Measurements from ENCODE around the gene PIP5K1C.
A peak's percentile ranks its signal among the peaks of the same experiment; 100 is the strongest.

Gene PIP5K1C

DNA sequence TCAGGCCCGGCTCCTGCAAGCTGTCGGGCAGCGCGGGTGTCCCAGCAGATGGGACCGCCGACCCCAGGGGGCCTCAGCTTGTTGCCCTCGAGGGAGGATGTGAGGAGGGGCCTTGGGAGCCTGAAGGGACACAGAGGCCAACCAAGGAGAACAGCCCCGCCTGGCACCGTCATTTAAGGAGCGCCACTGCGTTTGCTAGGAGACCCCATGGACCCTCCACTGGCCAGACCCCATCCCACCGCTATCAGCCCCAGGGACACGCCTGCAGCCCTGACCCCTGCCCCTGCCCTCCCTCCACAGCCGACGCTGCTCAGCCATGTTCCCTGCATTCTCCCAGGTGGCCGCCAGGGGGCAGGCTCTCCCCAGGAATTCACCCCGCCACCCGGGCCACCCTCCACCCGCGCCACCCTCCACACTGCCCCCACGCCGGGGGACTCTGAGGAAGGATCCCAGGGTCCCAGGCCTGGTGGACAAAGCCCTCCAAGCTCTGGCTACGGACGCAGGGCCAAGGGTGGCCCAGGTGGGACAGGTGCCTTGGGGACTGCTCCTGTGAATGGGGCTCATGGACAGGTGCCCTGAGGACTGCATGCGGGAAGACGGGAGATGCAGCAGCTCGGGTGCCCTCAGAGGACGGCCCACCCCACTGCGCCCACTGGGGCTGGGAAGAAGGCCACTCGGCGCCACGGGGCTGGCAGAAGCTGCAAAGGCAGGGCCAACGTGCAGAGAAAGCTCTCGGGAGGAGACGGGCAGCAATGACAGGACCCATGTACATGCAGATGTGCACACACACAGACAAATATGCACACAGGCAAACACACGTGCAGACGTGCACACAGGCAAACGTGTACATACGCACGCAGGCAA, 34.4 kb downstream of the PIP5K1C start:
- H3K27ac ChIP-seq: no peak overlapping the region
- TF ChIP-seq CTCF (IDR thresholded peaks at IDR 0.05; ENCODE audit: low read depth, low read length, missing control alignments): peak; percentile 88
- peaks cover 16% of the 10 kb centered on the region for H3K36me3 ChIP-seq (replicated peaks)
- DNase-seq: no peak
- H3K4me3 ChIP-seq (ENCODE audit: low read depth, low read length): no peak overlapping the region
- in situ Hi-C loops (cut with HindIII; ENCODE audit: low pct_ligation_motif_present, low sequenced_read_pairs): no loop called here
- H3K27me3 ChIP-seq (replicated peaks): no peaks in the 10 kb centered on the region

GRCh38 chr19:3664879-3665642, 35.2 kb downstream of the PIP5K1C start:
- Histone ChIP-seq H3K36me3 (replicated peaks) (peaks cover 23% of the 10 kb centered on the region), H3K27ac (no peak overlapping the region), H3K4me3 (ENCODE audit: low read depth, low read length) (no peak overlapping the region), H3K27me3 (replicated peaks) (no peaks in the 10 kb centered on the region)
- no peak for DNase-seq
- TF ChIP-seq CTCF (IDR thresholded peaks at IDR 0.05; ENCODE audit: low read depth, low read length, missing control alignments): no peak
- in situ Hi-C loops (cut with HindIII; ENCODE audit: low pct_ligation_motif_present, low sequenced_read_pairs): no loop called here

- no peak for DNase-seq
- no peak overlapping the region for H3K27ac ChIP-seq
- no peak overlapping the region for H3K4me3 ChIP-seq (ENCODE audit: low read depth, low read length)
- in situ Hi-C loops (cut with HindIII; ENCODE audit: low pct_ligation_motif_present, low sequenced_read_pairs): no loop called here
- H3K27me3 ChIP-seq (replicated peaks): no peaks in the 10 kb centered on the region
- TF ChIP-seq CTCF (IDR thresholded peaks at IDR 0.05; ENCODE audit: low read depth, low read length, missing control alignments): no peak
- peaks cover 28% of the 10 kb centered on the region for H3K36me3 ChIP-seq (replicated peaks)
Observed at GRCh38 chr19:3663838-3664237, 36.4 kb downstream of the PIP5K1C start.

DNA sequence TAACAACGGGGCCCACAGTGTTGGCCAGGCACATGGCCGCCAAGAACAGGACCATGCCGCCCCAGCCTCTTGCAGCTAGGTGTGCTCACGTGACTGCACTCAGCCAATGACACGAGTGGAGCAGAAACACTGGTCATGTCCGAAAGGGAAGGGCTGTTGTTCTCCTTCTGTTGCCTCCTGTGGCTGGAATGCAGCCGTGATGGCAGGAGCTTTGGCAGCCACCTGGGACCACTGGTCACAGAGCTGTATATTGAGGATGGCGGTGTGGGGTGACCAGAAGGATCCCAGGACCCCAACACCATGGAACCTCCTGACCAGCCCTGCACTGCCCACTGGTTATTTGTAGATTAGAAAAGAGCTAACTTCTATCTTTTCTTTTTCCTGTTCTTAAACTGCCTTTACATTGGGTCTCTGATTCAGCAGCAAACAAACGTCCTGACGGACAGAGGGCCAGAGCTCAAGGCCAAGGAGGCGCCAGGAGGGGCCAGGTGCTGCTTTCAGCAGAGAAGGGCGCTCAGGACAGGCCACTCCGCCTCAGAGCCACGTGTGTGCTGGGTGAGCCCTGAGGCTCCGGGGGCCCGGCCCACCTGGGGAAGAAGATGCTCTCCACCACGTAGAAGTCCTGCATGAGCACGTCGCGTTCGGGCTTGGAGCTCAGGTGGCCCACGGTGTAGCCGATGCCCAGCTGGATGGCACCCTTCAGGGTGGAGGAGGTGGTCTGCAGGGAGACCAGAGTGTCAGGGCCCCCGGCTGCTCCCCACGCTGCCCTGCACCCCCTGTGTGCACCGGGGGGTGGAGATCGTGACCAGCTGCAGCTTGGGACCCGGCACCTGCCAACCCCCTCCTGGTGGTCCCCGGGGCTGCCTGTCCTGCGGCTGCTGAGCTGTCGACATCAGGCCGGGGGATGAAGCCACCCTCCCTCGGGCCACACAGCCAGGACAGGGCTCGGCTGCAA, 38.7 kb downstream of the PIP5K1C start:
- peaks cover 40% of the 10 kb centered on the region for H3K36me3 ChIP-seq (replicated peaks)
- no peak for TF ChIP-seq CTCF (IDR thresholded peaks at IDR 0.05; ENCODE audit: low read depth, low read length, missing control alignments)
- in situ Hi-C loops (cut with HindIII; ENCODE audit: low pct_ligation_motif_present, low sequenced_read_pairs): no loop called here
- H3K27ac ChIP-seq: no peak overlapping the region
- H3K4me3 ChIP-seq (ENCODE audit: low read depth, low read length): no peak overlapping the region
- H3K27me3 ChIP-seq (replicated peaks): no peaks in the 10 kb centered on the region
- DNase-seq: no peak

GRCh38 chr19:3660493-3661219, 39.6 kb downstream of the PIP5K1C start:
- Histone ChIP-seq H3K27ac (no peak overlapping the region), H3K27me3 (replicated peaks) (no peaks in the 10 kb centered on the region), H3K4me3 (ENCODE audit: low read depth, low read length) (no peak overlapping the region), H3K36me3 (replicated peaks) (peaks cover 37% of the 10 kb centered on the region)
- no peak for TF ChIP-seq CTCF (IDR thresholded peaks at IDR 0.05; ENCODE audit: low read depth, low read length, missing control alignments)
- no peak for DNase-seq
- in situ Hi-C loops (cut with HindIII; ENCODE audit: low pct_ligation_motif_present, low sequenced_read_pairs): no loop called here
